G401 (cell line): ENCODE measurements around the gene RAB17. TPM values are rescaled to one million over a fixed set of nuclear protein-coding genes. Genes with fewer than 3 reads are reported as not detected.
"Not testable (repeated sequence)": the region's sequence is repeated elsewhere in the genome, so short reads cannot be mapped to it uniquely, and the experiment has no call there.

Experiments
- DNase-seq: peaks from one replicate; pipeline ENCODE4 v3.0.0-alpha.2; 2015; ENCODE audit warnings: low spot score
- in situ Hi-C: cut with HindIII; loops from 2 replicates; pipeline ENCODE4 v1.10.0; 2016; ENCODE audit warnings: low sequenced_read_pairs, mixed read lengths
- total RNA-seq: library from RNA; depleted of rRNA; stranded (reverse); fragments of >200 nt; shearing (Covaris generic); gene quantifications from 2 replicates; pipeline ENCODE4 v1.2.3, GENCODE V29; 2014

Gene RAB17
- total RNA-seq, 1 experiment from 2014 or later: not detected

DNA sequence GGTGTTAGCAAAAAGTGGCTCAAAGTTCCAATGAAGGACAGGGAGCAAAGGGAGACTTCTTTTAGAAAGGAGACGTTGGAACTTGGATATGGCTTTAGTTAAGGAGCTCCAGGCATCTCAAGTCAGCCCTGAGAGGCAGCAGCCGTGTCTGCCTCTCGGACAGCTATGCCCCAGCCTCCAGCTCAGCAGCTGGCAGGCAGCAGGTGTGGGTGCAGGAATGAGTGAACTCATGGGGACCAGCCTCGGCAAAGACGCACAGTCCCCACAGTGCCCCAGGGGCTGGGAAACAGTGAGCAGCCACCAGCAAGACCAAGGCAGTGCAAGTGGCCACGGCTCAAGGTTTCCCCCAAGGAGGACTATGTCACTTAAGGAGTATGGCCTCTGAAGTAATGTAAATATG, 35.2 kb upstream of the RAB17 start:
- DNase-seq: no peak
- in situ Hi-C loops: no loop called here

DNA sequence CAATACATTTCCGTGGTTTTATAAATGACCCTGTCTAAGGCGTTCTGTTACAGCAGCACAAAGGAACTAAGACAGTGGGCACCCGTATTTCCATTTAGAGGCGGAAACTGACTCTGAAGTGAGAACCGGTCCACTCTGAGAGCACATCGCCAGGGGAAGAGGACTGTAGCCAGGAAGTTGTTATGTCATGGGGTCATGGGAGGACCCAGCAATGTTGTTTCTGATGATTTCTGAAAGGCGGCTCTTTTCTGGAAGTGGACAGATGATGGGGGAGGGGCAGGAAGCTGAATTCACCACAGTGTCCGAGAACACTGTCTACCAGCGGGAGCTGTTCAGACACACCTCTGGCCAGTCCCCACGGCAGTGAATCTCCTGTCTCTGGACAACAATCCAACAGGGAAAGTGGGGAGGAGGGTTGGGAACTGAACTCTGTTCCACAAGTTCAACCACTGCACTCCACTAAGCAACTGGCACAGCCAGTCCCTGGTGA, 34.7 kb upstream of the RAB17 start:
- no peak for DNase-seq
- in situ Hi-C loops: no loop called here

DNA sequence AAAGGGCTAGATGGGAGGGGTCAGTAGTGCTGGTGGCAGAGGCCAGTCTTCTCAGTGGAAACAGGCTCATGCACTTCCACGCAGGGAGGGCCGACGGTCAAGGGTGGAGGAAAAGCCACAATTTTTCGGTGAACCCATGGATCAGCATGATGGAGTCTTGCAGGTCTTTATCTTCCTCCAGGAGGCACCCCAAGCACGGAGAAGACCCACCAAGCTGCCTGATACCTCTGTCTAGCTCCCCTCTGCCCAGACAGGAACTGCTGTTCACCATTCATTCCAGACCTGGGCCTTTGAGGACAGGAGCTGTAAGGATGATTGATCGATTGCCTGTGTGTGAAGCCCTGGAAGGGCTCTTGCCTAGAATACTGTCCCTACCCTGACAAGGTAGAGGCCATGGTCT, 34.0 kb upstream of the RAB17 start:
- in situ Hi-C loops: no loop called here
- DNase-seq: no peak

DNA sequence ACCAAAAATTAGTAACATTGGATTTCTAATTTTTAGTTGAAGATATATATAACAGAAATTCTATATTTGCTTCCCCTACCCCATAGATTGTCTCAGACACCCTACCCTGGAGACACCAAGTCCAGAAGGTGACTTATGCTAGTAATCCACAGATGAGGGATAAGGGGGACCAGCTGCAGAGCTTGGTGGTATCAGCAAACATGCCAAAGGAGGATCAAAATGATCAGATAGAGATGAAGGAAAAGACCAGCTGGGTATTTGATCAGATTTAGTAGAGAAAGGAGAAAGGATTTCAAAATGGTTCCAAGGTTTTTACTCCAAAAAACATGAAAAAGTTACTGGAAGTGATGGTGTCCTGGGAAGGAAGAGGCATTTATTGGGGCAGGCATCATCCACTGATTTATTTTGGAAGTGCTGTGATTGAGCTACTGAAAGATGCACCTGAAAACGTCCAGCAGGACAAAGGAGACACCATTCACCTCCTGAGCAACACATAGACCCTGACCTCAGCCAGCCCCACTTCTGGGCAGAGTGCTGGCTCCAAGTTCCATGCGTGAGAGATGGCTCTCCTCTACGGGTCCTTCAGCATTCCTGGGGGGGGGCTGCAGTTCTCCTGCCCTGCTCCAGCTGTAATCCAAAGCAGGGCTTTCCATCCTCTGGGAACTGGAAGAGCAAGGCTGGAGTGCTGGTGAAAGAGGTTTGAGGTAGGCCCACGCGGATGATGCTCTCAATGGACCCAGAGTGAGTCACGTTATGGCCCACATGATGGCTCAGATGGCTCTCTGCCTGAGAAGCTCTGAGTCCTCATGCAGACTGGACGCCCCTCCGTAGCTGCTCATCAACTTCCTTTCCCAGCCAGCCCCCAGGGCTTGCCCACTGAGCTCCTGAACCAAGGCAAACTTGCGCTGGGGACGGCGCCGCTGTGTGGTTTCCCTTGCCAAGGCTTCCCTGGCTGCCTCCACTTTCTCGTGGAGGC, 33.2 kb upstream of the RAB17 start:
- no peak for DNase-seq
- in situ Hi-C loops: no loop called here

DNA sequence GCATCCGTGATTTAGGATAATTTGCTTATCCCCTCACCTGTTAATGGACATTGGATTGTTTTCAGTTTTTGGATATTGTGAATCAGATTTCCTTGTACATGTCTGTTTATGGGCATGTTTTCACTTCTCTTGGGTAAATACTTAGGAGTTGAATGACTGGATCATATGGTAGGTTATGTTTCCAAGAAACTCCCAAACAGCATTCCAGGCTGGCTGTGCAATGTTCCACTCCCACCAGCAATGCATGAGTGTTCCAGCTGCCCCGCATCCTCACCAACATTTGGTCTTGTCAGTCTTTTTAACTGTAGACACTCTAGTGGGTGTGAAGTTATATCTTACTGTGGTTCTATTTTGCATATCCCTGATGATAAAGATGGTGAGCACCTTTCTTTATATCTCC, 27.9 kb upstream of the RAB17 start:
- no peak for DNase-seq
- in situ Hi-C loops: no loop called here

DNA sequence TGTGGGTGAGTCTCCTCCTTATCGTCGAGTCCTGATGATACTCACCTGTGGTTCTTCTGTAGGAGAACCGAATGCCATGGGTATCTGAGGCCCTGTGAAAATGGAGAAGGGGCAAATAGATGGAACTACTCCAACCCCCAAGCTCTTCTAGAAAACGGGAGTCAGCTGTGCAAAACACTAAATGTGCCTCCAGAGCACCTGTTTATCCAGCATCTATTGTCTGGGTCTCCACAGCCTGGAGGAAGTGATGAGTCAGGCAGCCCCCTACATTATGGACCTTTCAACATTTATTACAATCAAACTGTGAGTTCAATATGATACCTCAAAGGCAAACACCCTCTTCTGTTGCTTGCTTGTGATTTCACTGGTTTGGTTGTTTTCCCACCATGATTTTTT, 27.1 kb upstream of the RAB17 start:
- DNase-seq: no peak
- in situ Hi-C loops: no loop called here

DNA sequence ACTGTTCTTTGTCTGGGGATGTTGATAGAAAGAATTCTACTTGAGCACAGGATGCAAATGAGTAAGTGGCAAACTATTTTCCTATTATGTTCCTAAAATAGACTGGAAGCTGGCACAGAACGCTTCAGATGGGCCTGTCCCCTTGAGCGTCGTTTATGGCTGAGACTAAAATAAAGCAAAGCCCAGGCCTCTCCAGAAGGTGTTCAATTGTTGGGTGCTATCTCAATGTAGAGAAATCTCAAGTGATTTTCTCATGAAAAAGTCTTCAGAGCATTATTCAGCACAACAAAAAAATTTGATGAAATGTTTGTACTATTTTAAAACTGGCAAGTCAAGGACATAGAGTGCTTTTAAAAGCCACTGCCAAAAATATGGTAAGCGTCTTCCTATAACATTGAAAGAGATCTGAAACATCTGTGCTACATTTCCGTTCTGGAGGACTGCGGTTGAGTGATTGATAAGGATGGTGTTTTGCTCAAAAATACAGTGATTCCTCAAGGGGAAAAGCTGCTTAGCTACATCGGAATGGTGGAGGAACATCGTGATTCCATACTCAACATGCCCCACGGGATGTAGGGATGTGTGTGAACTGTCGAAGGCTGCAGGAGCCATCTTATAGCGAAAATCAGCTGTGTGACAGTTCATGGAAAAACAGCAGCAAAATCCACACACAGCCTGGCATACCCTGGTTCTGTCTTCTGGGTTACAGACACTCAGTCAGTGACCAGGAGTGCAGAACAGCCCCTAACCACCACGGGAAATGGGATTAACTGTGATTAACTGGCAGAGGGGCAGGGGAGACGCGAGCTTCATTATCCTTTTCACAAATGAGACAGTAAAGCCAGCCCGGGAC, 26.4 kb upstream of the RAB17 start:
- DNase-seq: no peak
- in situ Hi-C loops: no loop called here

DNA sequence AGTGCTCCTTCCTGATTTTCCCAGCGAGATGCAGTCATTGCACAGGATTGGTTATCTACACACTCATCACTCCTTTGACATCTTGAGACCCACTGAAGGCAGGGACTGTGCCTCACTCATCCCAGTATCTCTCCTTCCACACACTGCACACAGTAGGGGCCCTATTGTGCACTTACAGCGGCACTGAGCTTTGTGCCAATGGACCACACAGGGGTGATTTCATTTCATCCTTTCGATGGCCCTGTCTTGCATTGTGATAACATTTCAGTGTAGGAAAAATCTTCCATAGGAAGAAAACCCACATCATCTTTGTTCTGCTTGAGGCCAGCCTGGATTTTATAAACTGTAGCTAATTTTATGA, 25.8 kb upstream of the RAB17 start:
- DNase-seq: no peak
- in situ Hi-C loops: no loop called here

DNA sequence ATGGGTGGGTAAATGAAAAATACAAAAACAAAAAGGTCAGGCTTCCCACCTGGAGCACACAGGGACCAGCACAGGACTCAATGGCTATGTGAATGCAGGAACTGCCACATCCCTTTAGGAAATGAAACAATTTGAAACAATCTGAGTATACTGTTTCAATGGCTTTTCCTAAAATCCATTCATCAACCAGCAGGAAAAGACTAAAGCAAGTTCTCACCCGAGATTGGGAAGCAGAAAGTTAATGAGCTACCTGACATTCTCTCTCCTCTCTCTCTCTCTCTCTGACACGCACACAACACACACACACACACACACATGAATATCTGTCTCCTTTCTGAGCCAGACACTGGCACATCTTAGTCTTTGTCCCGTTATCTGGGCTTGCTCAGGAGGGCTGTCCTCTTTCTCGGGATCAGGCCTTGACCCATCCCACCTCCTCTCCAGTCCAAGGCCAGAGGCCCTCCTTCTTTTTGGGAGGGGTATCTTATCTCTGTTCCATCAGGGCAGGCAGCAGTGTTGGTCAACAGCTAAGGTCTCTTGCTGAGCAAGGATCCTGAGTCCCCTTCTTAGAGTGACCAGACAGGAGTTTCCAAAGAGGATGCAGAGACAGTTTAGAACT, 25.2 kb upstream of the RAB17 start:
- in situ Hi-C loops: no loop called here
- DNase-seq: no peak

DNA sequence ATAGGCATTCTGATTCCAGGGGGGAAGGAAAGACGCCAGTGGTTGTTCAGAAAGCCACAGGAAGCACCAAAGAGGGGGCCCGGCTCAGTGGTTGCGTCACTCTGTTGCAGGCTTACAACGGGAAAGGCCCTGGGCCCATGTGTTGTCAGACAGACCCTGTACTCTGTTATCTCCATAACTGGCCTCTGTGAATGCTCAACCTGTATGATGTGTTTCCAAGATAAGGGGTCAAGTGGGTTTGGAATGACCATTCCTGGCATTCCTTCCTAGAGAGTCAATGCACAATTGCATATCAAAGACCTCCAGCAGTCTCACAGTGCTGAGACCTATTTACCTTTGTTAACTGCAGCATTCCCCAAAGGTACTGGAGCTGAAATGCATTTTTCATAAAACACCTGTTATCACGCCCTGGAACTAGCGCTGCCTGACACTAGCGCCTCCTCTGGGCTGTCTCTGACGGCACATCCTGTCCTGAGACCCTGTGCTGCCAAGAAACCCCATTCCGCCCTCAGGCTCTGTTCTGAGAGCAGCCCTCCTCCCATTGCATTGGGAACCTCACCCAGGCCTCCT, 23.7 kb upstream of the RAB17 start:
- in situ Hi-C loops: no loop called here

DNA sequence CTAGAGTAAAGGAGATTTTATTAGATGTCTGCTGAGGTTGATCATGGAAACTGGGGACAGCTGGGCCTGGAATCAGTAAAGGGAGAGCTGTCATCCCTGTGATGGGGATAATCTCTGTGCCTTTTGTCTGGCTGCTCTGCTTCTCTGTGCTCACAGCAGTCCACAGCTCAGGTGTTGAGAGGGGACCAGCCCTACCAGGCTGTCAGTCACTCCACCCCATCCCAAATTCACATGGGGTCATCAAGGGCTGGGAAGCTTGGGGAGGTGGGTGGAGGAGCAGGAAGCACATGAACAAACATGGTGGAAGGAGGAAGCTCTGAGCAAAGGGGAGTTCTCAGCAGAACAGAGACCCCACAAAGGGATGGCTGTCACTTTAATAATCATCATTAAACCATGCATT, 23.1 kb upstream of the RAB17 start:
- in situ Hi-C loops: no loop called here
- DNase-seq: no peak

More for the DNA sequence above, 23.7 kb upstream of the RAB17 start:
- DNase-seq: no peak

DNA sequence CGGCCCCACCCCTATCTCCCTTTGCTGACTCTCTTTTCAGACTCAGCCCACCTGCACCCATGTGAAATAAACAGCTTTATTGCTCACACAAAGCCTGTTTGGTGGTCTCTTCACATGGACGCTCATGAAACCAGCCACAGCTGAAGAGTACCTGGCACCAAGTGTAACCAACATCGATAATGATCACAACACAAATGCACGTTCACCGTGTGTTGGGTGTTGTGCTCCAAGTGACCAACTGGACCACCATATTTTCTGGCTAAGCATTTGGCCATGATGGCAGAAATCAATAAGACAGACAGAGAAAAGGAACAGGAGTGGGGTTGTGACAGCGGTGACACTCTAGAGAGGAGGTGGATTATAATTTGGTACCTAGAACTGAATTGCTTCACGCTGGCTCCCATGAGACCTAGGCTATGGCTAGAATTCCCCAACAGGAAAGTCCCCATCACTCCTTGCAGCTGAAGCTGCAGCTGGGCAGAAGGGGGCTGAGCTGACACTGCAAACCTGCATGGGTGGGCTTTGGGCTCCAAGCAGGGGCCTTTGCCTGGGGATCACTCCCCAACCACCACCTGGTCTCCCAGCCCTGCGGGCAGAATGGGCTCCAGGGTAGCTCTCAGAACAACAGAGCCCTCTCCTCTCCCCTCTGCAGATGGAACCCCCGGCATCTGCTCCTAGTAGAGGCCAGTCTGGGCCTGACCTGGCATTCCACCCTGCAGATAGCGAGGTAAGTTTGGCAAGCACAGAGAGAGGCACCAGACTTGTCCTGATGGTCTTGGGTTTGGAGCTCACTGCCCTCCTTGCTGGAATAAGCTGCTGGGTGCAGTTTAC, 22.2 kb upstream of the RAB17 start:
- DNase-seq: no peak
- in situ Hi-C loops: no loop called here

DNA sequence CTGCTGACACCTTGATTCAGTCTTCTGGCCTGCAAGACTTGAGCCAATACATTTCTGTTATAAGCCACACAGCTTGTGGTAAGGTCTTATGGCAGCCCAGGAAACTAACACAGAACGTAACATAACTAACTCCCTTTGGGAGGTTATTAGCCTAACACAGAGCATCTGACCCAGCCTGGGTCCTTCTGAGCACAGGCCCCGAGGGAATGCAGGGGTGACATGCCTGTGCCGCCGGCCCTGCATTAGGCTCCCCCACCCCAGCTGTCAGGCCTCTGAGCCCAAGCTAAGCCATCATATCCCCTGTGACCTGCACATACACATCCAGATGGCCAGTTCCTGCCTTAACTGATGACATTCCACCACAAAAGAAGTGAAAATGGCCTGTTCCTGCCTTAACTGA, 16.0 kb upstream of the RAB17 start:
- in situ Hi-C loops, DNase-seq: not testable (repeated sequence)

DNA sequence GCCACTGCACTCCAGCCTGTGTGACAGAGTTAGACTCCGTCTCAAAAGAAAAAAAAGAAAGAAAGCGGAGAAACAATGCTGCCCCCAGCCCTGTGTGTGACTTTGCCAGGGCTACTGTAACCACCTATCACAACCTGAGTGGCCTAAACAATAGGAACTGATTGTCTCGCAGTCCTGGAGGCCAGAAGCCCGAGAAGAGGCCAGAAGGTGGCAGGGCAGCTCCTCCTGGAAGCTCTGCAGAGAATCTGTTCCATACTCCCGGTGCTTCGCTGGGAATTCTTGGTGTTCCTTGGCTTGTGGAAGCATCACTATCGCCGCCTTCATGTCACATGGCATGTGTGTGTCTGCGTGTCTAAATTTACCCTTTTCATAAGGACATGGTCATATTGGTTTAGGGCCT, 14.4 kb upstream of the RAB17 start:
- in situ Hi-C loops: loop anchor here (5.0 kb wide), 1 partner anchor 77 kb away; no protein-coding TSS in a partner anchor
- no peak for DNase-seq

DNA sequence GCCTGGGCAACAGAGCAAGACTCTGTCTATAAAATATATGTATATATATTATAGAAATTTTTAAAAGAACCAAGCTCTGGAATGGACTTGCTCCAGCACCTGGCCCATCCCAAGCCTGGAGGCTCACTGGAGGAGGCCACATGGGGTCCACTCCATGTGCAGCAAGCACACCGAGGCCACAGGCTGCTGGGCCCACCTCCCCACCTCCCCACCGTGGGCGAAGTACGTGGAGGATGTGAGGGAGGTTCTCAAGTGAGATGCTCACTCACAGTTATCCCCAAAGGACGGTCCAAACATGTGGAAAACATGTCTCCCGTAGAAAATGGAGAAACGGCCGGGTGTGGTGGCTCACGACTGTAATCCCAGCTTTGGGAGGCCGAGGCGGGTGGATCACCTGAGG, 13.9 kb upstream of the RAB17 start:
- in situ Hi-C loops: loop anchor here (5.0 kb wide), 1 partner anchor 78 kb away; no protein-coding TSS in a partner anchor

DNA sequence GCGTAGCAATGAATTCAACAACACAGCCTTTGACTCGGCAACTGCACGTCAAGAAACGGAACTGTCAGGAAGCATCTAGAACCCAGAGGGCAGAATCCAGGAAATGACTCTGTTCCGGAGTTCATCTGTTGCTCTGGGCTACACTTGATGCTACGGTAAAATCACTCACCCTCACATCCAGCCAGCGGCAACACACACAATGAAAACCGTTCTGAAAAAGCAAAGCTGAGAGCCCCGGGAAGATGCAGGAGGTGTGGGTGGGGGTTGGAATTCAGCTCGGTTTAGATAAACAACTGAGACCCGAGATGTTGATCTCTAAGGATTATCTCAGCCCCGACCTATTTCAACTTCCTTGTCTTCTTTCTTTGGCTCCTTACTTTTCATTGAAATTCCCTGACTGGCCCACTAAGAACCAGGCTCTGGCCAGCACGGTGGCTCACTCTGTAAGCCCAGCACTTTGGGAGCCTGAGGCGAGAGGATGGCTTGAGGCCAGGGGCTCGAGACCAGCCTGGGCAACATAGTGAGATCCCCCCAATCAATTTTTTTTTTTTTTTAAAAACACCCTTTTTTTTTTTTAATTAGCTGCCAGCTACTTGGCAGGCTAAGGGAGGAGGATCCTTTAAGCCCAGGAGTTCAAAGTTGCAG, 13.3 kb upstream of the RAB17 start:
- in situ Hi-C loops: loop anchor here (5.0 kb wide), 1 partner anchor 78 kb away; no protein-coding TSS in a partner anchor
- DNase-seq: no peak

More for the DNA sequence above, 13.9 kb upstream of the RAB17 start:
- no peak for DNase-seq

DNA sequence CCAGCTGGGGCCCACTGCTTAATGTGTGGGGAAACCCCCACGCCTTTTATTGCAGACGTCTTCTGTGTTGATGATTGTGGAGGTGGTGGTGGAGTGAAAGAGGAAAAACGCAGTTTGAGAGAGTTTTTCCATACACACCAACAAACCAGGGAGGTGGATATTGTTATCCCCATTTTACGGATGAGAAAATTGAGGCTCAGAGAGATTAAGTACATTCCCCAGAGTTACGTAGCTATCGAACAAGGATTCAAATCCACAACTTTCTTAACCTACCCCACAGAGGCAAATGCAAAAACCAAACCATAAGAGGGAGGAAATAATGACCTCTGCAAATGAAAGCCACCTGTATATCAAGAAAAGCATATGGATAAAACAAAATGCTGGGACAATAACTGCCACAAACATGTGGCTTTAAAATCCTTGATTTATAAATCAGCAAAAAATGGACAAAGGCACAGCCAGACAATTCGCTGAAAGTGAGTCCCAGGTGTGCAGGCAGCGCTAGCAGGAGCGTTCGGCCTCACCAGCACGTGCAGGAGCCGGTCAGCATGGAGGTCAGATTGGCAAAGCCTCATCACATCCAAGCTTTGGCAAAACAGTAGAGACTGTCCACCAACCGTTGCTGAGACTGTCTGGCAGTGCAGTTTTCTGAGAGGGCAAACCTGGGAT, 12.6 kb upstream of the RAB17 start:
- in situ Hi-C loops: loop anchor here (5.0 kb wide), 1 partner anchor 79 kb away; no protein-coding TSS in a partner anchor
- no peak for DNase-seq
